ENCODE measurements around the gene NOCT. TPM values are rescaled to one million over a fixed set of nuclear protein-coding genes. Genes with fewer than 3 reads are reported as not detected.

The NOCT gene
- total RNA-seq, 1 experiment from 2014 or later, result 43.4 TPM

DNA sequence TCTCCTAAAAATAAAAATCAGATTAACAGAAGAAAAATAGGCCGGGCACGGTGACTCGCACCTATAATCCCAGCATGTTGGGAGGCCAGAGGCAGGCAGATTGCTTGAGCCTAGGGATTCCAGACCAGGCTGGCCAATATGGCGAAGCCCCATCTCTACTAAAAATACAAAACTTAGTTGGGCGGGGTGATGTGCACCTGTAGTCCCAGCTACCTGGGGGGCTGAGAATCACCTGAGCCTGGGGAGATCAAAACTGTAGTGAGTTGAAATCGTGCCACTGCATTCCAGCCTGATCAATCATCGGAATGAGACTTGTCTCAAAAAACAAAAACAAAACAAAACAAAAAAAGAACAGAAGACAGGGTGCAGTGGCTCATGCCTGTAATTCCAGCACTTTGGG is 32.8 kb upstream of the NOCT start:
- no peak for ATAC-seq
- CTCF ChIA-PET, result no interaction called here

GRCh38 chr4:138983690-138984089 is 31.9 kb upstream of the NOCT start:
- H3K36me3 Mint-ChIP-seq, result no peaks in the 10 kb centered on the region
- peaks cover 15% of the 10 kb centered on the region for H3K4me1 Mint-ChIP-seq
- TF ChIP-seq FOXK1 (CRISPR knock-in tag; IDR thresholded peaks at IDR 0.05) (no peak), CTCF (IDR thresholded peaks at IDR 0.05) (no peak)
- 0 out of 2 replicates have a peak, but pooled peaks cover 7% of the 10 kb centered on the region for H3K9me3 Mint-ChIP-seq
- no peak overlapping the region for H3K27ac Mint-ChIP-seq
- ChIA-PET POLR2A (interaction anchor here (0.6 kb wide), 1 partner anchor 9 kb away, joined by 8 read pairs; no protein-coding TSS in a partner anchor), CTCF (no interaction called here)
- ATAC-seq (no peak), DNase-seq (ENCODE audit: low spot score) (no peak)
- no peak overlapping the region for H3K4me3 Mint-ChIP-seq
- H3K27me3 Mint-ChIP-seq (ENCODE audit: low read depth), result no peaks in the 10 kb centered on the region

More for the DNA sequence above, 32.8 kb upstream of the NOCT start:
- H3K4me3 Mint-ChIP-seq, result no peak overlapping the region
- no peaks in the 10 kb centered on the region for H3K36me3 Mint-ChIP-seq
- no peak for TF ChIP-seq ZNF396 (CRISPR knock-in tag; IDR thresholded peaks at IDR 0.05; ENCODE audit: borderline replicate concordance)
- TF ChIP-seq TEAD1 (CRISPR knock-in tag; IDR thresholded peaks at IDR 0.05), result no peak
- TF ChIP-seq, protein P1, sequence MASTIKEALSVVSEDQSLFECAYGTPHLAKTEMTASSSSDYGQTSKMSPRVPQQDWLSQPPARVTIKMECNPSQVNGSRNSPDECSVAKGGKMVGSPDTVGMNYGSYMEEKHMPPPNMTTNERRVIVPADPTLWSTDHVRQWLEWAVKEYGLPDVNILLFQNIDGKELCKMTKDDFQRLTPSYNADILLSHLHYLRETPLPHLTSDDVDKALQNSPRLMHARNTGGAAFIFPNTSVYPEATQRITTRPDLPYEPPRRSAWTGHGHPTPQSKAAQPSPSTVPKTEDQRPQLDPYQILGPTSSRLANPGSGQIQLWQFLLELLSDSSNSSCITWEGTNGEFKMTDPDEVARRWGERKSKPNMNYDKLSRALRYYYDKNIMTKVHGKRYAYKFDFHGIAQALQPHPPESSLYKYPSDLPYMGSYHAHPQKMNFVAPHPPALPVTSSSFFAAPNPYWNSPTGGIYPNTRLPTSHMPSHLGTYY (CRISPR knock-in tag; IDR thresholded peaks at IDR 0.05), result no peak
- H3K4me1 Mint-ChIP-seq, result peaks cover 24% of the 10 kb centered on the region
- H3K9me3 Mint-ChIP-seq, result 0 out of 2 replicates have a peak, but pooled peaks cover 6% of the 10 kb centered on the region
- H3K27ac Mint-ChIP-seq, result no peak overlapping the region
- no peaks in the 10 kb centered on the region for H3K27me3 Mint-ChIP-seq (ENCODE audit: low read depth)
- POLR2A ChIA-PET, result interaction anchor here (0.6 kb wide), 1 partner anchor 19 kb away, joined by 5 read pairs; no protein-coding TSS in a partner anchor
- DNase-seq (ENCODE audit: low spot score), result no peak

- ATAC-seq (no peak), DNase-seq (ENCODE audit: low spot score) (no peak)
- Mint-ChIP-seq H3K4me3 (no peak overlapping the region), H3K27me3 (ENCODE audit: low read depth) (no peaks in the 10 kb centered on the region), H3K36me3 (no peaks in the 10 kb centered on the region), H3K4me1 (peaks cover 11% of the 10 kb centered on the region), H3K9me3 (0 out of 2 replicates have a peak, but pooled peaks cover 12% of the 10 kb centered on the region), H3K27ac (no peak overlapping the region)
- TF ChIP-seq MXD4 (CRISPR knock-in tag; IDR thresholded peaks at IDR 0.05; ENCODE audit: borderline replicate concordance) (no peak), ZNF138 (CRISPR knock-in tag; conservative IDR thresholded peaks at IDR 0.05) (no peak), MAX (CRISPR knock-in tag; IDR thresholded peaks at IDR 0.05) (no peak), TEAD1 (CRISPR knock-in tag; IDR thresholded peaks at IDR 0.05) (no peak), ATF1 (CRISPR knock-in tag; IDR thresholded peaks at IDR 0.05) (no peak), KAT7 (CRISPR knock-in tag; IDR thresholded peaks at IDR 0.05; ENCODE audit: borderline replicate concordance) (no peak), SMAD3 (CRISPR knock-in tag; IDR thresholded peaks at IDR 0.05; ENCODE audit: borderline replicate concordance) (no peak), ZNF423 (CRISPR knock-in tag; IDR thresholded peaks at IDR 0.05) (no peak), NR2C2 (CRISPR knock-in tag; IDR thresholded peaks at IDR 0.05) (no peak), GABPB1 (CRISPR knock-in tag; IDR thresholded peaks at IDR 0.05) (no peak), GRHL2 (CRISPR knock-in tag; IDR thresholded peaks at IDR 0.05; ENCODE audit: insufficient replicate concordance, severe bottlenecking) (no peak), ZNF671 (CRISPR knock-in tag; IDR thresholded peaks at IDR 0.05) (no peak), ZNF232 (CRISPR knock-in tag; IDR thresholded peaks at IDR 0.05) (no peak), STAT6 (CRISPR knock-in tag; conservative IDR thresholded peaks at IDR 0.05; ENCODE audit: low read depth) (no peak), JUN (CRISPR knock-in tag; IDR thresholded peaks at IDR 0.05) (no peak), SOX15 (CRISPR knock-in tag; IDR thresholded peaks at IDR 0.05) (no peak)
- TF ChIP-seq, protein P2, sequence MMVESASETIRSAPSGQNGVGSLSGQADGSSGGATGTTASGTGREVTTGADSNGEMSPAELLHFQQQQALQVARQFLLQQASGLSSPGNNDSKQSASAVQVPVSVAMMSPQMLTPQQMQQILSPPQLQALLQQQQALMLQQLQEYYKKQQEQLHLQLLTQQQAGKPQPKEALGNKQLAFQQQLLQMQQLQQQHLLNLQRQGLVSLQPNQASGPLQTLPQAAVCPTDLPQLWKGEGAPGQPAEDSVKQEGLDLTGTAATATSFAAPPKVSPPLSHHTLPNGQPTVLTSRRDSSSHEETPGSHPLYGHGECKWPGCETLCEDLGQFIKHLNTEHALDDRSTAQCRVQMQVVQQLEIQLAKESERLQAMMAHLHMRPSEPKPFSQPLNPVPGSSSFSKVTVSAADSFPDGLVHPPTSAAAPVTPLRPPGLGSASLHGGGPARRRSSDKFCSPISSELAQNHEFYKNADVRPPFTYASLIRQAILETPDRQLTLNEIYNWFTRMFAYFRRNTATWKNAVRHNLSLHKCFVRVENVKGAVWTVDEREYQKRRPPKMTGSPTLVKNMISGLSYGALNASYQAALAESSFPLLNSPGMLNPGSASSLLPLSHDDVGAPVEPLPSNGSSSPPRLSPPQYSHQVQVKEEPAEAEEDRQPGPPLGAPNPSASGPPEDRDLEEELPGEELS (CRISPR knock-in tag; IDR thresholded peaks at IDR 0.05), result no peak
- TF ChIP-seq, protein P3, sequence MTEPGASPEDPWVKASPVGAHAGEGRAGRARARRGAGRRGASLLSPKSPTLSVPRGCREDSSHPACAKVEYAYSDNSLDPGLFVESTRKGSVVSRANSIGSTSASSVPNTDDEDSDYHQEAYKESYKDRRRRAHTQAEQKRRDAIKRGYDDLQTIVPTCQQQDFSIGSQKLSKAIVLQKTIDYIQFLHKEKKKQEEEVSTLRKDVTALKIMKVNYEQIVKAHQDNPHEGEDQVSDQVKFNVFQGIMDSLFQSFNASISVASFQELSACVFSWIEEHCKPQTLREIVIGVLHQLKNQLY (CRISPR knock-in tag; IDR thresholded peaks at IDR 0.05), result no peak
- ChIA-PET CTCF (interaction anchor here (0.6 to 0.7 kb wide), 2 partner anchors 66 to 298 kb away, joined by 3 to 5 read pairs; no protein-coding TSS in a partner anchor), POLR2A (no interaction called here)
These were observed 30.9 kb upstream of the NOCT start for GRCh38 chr4:138984647-138985046.
